ENCODE results near the gene IMMT. TPM values are rescaled to one million over a fixed set of nuclear protein-coding genes. Genes with fewer than 3 reads are reported as not detected.

The IMMT gene
- total and polyA plus RNA-seq, 9 of the 15 experiments (the other 6 are each of a cell fraction or from before 2014, with no cell fraction given), result 119 to 294 (median 140) TPM

DNA sequence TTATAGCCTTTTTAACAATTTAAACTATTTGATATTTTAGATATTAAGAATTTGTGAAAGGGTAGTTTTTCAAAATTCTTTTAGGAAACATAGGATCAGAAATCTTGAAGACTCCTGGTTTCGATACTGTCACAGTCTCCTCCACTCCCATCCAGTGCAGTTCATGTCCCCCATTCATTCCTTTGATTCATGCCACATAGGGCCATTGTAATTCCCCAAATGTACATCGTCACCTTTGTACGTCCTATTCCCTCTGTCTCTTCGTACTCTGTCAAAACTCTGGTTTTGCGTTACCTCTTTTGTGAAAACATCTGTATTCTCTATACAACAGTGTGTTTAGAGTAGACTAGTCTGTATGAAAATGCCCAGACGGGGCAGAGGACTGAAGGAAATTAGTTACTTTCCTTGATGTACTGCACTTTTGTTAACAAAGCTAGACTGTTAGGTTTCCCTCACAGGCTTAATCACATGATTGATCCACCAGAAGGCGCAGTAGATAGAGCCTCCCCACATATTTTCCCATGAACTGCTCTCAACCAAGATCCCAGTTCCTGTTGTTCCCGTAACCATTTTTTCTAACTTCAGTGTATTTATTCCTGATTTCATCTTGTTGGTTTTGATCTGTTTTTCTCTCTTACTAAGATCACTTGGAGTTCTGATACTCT is 6.5 kb upstream of the IMMT start:
- H3K27ac ChIP-seq (ENCODE audit: extremely low read depth, low read depth, low read length), result peak overlapping the region; percentile 83
- CTCF ChIA-PET (ENCODE audit: low intra/inter-chr PET ratio), result no interaction called here
- TF ChIP-seq DACH1 (IDR thresholded peaks at IDR 0.05; ENCODE audit: partially characterized antibody), result no peak
- TF ChIP-seq, protein P1, sequence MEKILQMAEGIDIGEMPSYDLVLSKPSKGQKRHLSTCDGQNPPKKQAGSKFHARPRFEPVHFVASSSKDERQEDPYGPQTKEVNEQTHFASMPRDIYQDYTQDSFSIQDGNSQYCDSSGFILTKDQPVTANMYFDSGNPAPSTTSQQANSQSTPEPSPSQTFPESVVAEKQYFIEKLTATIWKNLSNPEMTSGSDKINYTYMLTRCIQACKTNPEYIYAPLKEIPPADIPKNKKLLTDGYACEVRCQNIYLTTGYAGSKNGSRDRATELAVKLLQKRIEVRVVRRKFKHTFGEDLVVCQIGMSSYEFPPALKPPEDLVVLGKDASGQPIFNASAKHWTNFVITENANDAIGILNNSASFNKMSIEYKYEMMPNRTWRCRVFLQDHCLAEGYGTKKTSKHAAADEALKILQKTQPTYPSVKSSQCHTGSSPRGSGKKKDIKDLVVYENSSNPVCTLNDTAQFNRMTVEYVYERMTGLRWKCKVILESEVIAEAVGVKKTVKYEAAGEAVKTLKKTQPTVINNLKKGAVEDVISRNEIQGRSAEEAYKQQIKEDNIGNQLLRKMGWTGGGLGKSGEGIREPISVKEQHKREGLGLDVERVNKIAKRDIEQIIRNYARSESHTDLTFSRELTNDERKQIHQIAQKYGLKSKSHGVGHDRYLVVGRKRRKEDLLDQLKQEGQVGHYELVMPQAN (IDR thresholded peaks at IDR 0.05; ENCODE audit: borderline replicate concordance), result peak; percentile 47; the same call in 1 of the 2 replicates
- TF ChIP-seq JUND (IDR thresholded peaks at IDR 0.05; ENCODE audit: borderline replicate concordance, low read depth, low read length), result peak; percentile 46; the same call in 1 of the 2 replicates
- TF ChIP-seq JUND (tag; IDR thresholded peaks at IDR 0.05; ENCODE audit: borderline replicate concordance, low read depth, low read length), result peak; percentile 20; the same call in 2 of the 3 replicates
- 0 out of 2 replicates have a peak, but pooled peaks have one; percentile 17 for TF ChIP-seq CREM (IDR thresholded peaks at IDR 0.05; ENCODE audit: low read depth)
- peak; percentile 54 for TF ChIP-seq MTA2 (IDR thresholded peaks at IDR 0.05; ENCODE audit: low read depth)
- peak; percentile 74 for TF ChIP-seq TEAD4 (IDR thresholded peaks at IDR 0.05; ENCODE audit: low read length)
- TF ChIP-seq TEAD4 (CRISPR knock-in tag; IDR thresholded peaks at IDR 0.05; ENCODE audit: borderline replicate concordance), result no peak
- TF ChIP-seq SMARCC2 (IDR thresholded peaks at IDR 0.05; ENCODE audit: low read depth), result peak; percentile 86
- peak in 1 of 2 experiments; percentile 60; a peak in 1 of 4 replicates for TF ChIP-seq ZMIZ1 (IDR thresholded peaks at IDR 0.05; ENCODE audit: low read depth in 2 of 2, low read length in 2 of 2)
- TF ChIP-seq SMARCA4 (IDR thresholded peaks at IDR 0.05), result peak; percentile 86
- TF ChIP-seq MYC (IDR thresholded peaks at IDR 0.05; ENCODE audit: low read depth, low read length), result 0 out of 2 replicates have a peak, but pooled peaks have one; percentile 31
- TF ChIP-seq MYC (CRISPR knock-in tag; IDR thresholded peaks at IDR 0.05; ENCODE audit: borderline replicate concordance, low read depth), result no peak
- no peak for TF ChIP-seq NFYB (IDR thresholded peaks at IDR 0.05; ENCODE audit: extremely low read depth, insufficient read length)
- TF ChIP-seq ILK (tag; IDR thresholded peaks at IDR 0.05; ENCODE audit: borderline replicate concordance, low read depth), result no peak
- TF ChIP-seq BRF1 (IDR thresholded peaks at IDR 0.05; ENCODE audit: borderline replicate concordance, extremely low read depth, insufficient read length), result no peak
- TF ChIP-seq PHF20 (IDR thresholded peaks at IDR 0.05; ENCODE audit: partially characterized antibody), result no peak

More for the DNA sequence above, 6.5 kb upstream of the IMMT start:
- H3K4me1 ChIP-seq (replicated peaks in 1 of 2; ENCODE audit: control insufficient read depth in 2 of 2, insufficient read depth in 2 of 2, low read length in 2 of 2), result peaks cover 11 to 26% of the 10 kb centered on the region in 2 experiments
- H3K36me3 ChIP-seq (ENCODE audit: control insufficient read depth, insufficient read depth, low read length), result peaks cover 29% of the 10 kb centered on the region
- no peaks in the 10 kb centered on the region for H3K9me1 ChIP-seq (ENCODE audit: control insufficient read depth, insufficient read depth, low read length)
- WGBS (ENCODE audit: insufficient coverage, low coverage, missing lambda C conversion rate), result 4% methylated on average over 8 of the region's 8 CpGs
- H2AFZ ChIP-seq (ENCODE audit: low read depth, low read length), result peak overlapping the region; percentile 82
- DNase-seq (ENCODE audit: extremely low read depth in 1 of 4, low spot score in 3 of 4) (peak; percentile 52 to 73 (median 54)), FAIRE-seq (peak; percentile 85), ATAC-seq (peak; percentile 65)
- POLR2A ChIA-PET, result interaction anchor here (1.0 to 13.6 kb wide), 4 partner anchors 8 to 46 kb away, joined by 3 to 134 read pairs (median 6); no protein-coding TSS in a partner anchor
- intact Hi-C loops (cut with micrococcal nuclease), result no loop called here
- peak overlapping the region; percentile 94 for H3K4me2 ChIP-seq (ENCODE audit: insufficient read depth, low read length)
- H3K4me3 ChIP-seq, result peak overlapping the region; percentile 28
- peak overlapping the region in 1 of 2 experiments; percentile 93; a peak in 2 of 4 replicates for H3K9ac ChIP-seq (ENCODE audit: insufficient read depth in 1 of 2, low read depth in 2 of 2, low read length in 2 of 2)
- no peaks in the 10 kb centered on the region for H3K9me3 ChIP-seq (replicated peaks; ENCODE audit: control insufficient read depth, insufficient read depth, low read depth, low read length)
- BruUV-seq (replicated peaks), result no TSS peak
- no peaks in the 10 kb centered on the region for H4K20me1 ChIP-seq (replicated peaks; ENCODE audit: control insufficient read depth, insufficient read depth, low read length)
- in situ Hi-C loops (cut with MboI), result no loop called here
- peaks cover 85% of the 10 kb centered on the region for H3K79me2 ChIP-seq (ENCODE audit: control insufficient read depth, insufficient read depth, low read length)
- H3K27me3 ChIP-seq (ENCODE audit: control insufficient read depth in 2 of 2, insufficient read depth in 2 of 2, low read length in 2 of 2), result no peaks in the 10 kb centered on the region

Measured in K562 (cell line).